D721Med (cell line): Measurements from ENCODE around the gene CALHM5.

ENCODE experiments used
- DNase-seq: peaks from one replicate; pipeline ENCODE4 v3.0.0; 2011; ENCODE audit warnings: low spot score; ENCODE audit not compliant: insufficient read length
- FAIRE-seq: peaks from 2 replicates; lab custom pipeline; 2011; peaks lifted over from hg19 to GRCh38; lab: Jason Lieb, UNC
- CTCF ChIP-seq: IDR thresholded peaks from 2 replicates; pipeline ENCODE4 v1.5.1; 2012; ENCODE audit warnings: mild to moderate bottlenecking, control low read depth; ENCODE audit not compliant: insufficient read depth; ENCODE audit errors: missing control alignments

CALHM5 gene

GRCh38 chr6:116545651-116546050 is 34.2 kb downstream of the CALHM5 start, which contains the start of gene TRAPPC3L:
Gene TRAPPC3L (minus strand): TSS chr6:116545684. CDS start chr6:116545514, 170 bp downstream.
- no peak for DNase-seq
- no peak for FAIRE-seq
- no peak for TF ChIP-seq CTCF

- TF ChIP-seq CTCF, result no peak
- no peak for DNase-seq
Observed at GRCh38 chr6:116547358-116547757, 35.9 kb downstream of the CALHM5 start.

GRCh38 chr6:116550796-116551195 is 39.4 kb downstream of the CALHM5 start:
- DNase-seq (no peak), FAIRE-seq (no peak)
- TF ChIP-seq CTCF, result no peak

More at GRCh38 chr6:116547358-116547757, 35.9 kb downstream of the CALHM5 start:
- FAIRE-seq, result no peak

GRCh38 chr6:116553451-116553850 is 42.0 kb downstream of the CALHM5 start, which contains the start of gene CALHM4:
Gene CALHM4 (plus strand): TSS chr6:116553751. CDS start chr6:116553794, 43 bp downstream.
- DNase-seq, result no peak
- TF ChIP-seq CTCF, result no peak
- FAIRE-seq, result no peak

GRCh38 chr6:116556065-116556464 is 44.6 kb downstream of the CALHM5 start:
- FAIRE-seq, result no peak
- no peak for DNase-seq
- TF ChIP-seq CTCF, result no peak

- no peak for TF ChIP-seq CTCF
- FAIRE-seq (no peak), DNase-seq (no peak)
Observed at GRCh38 chr6:116556814-116557415, 45.5 kb downstream of the CALHM5 start.

GRCh38 chr6:116557893-116558292 is 46.5 kb downstream of the CALHM5 start:
- FAIRE-seq (no peak), DNase-seq (no peak)
- no peak for TF ChIP-seq CTCF
